ENCODE results near the gene HOXD3.

Gene HOXD3

GRCh38 chr2:176167398-176167797 is 10.3 kb downstream of the HOXD3 start:
- Mint-ChIP-seq H3K27ac (no peak overlapping the region), H3K9me3 (peaks cover 3% of the 10 kb centered on the region), H3K27me3 (ENCODE audit: low read depth) (peaks cover 80% of the 10 kb centered on the region), H3K36me3 (ENCODE audit: low read depth) (no peaks in the 10 kb centered on the region), H3K4me3 (no peak overlapping the region), H3K4me1 (ENCODE audit: low read depth) (no peaks in the 10 kb centered on the region)

- Mint-ChIP-seq H3K9me3 (peaks cover 1% of the 10 kb centered on the region), H3K4me3 (no peak overlapping the region), H3K4me1 (ENCODE audit: low read depth) (no peaks in the 10 kb centered on the region)
These were observed 12.1 kb downstream of the HOXD3 start for GRCh38 chr2:176169181-176169580.

GRCh38 chr2:176169711-176170110 is 12.6 kb downstream of the HOXD3 start:
- H3K27ac Mint-ChIP-seq: no peak overlapping the region
- H3K4me3 Mint-ChIP-seq: no peak overlapping the region
- H3K36me3 Mint-ChIP-seq (ENCODE audit: low read depth): peaks cover 3% of the 10 kb centered on the region
- peaks cover 81% of the 10 kb centered on the region for H3K27me3 Mint-ChIP-seq (ENCODE audit: low read depth)
- no peaks in the 10 kb centered on the region for H3K4me1 Mint-ChIP-seq (ENCODE audit: low read depth)
- H3K9me3 Mint-ChIP-seq: no peaks in the 10 kb centered on the region

More at GRCh38 chr2:176169181-176169580, 12.1 kb downstream of the HOXD3 start:
- Mint-ChIP-seq H3K27me3 (ENCODE audit: low read depth) (peaks cover 82% of the 10 kb centered on the region), H3K27ac (no peak overlapping the region), H3K36me3 (ENCODE audit: low read depth) (peaks cover 3% of the 10 kb centered on the region)

- no peaks in the 10 kb centered on the region for H3K9me3 Mint-ChIP-seq
- H3K27me3 Mint-ChIP-seq (ENCODE audit: low read depth): peaks cover 81% of the 10 kb centered on the region
- H3K4me3 Mint-ChIP-seq: no peak overlapping the region
- no peak overlapping the region for H3K27ac Mint-ChIP-seq
- no peaks in the 10 kb centered on the region for H3K4me1 Mint-ChIP-seq (ENCODE audit: low read depth)
- peaks cover 3% of the 10 kb centered on the region for H3K36me3 Mint-ChIP-seq (ENCODE audit: low read depth)
These were observed 13.6 kb downstream of the HOXD3 start for GRCh38 chr2:176170602-176171305.

GRCh38 chr2:176171351-176172006 is 14.4 kb downstream of the HOXD3 start:
- Mint-ChIP-seq H3K27me3 (ENCODE audit: low read depth) (peaks cover 81% of the 10 kb centered on the region), H3K36me3 (ENCODE audit: low read depth) (peaks cover 3% of the 10 kb centered on the region), H3K4me3 (no peak overlapping the region)

GRCh38 chr2:176172007-176172894 is 15.1 kb downstream of the HOXD3 start:
- Mint-ChIP-seq H3K27ac (peak overlapping the region; percentile 69), H3K4me1 (ENCODE audit: low read depth) (no peaks in the 10 kb centered on the region), H3K9me3 (no peaks in the 10 kb centered on the region), H3K4me3 (no peak overlapping the region), H3K27me3 (ENCODE audit: low read depth) (peaks cover 81% of the 10 kb centered on the region), H3K36me3 (ENCODE audit: low read depth) (peaks cover 3% of the 10 kb centered on the region)

More at GRCh38 chr2:176171351-176172006, 14.4 kb downstream of the HOXD3 start:
- no peak overlapping the region for H3K27ac Mint-ChIP-seq
- H3K9me3 Mint-ChIP-seq: no peaks in the 10 kb centered on the region
- no peaks in the 10 kb centered on the region for H3K4me1 Mint-ChIP-seq (ENCODE audit: low read depth)

GRCh38 chr2:176172895-176173566 is 15.9 kb downstream of the HOXD3 start:
- H3K27me3 Mint-ChIP-seq (ENCODE audit: low read depth): peaks cover 81% of the 10 kb centered on the region
- peak overlapping the region; percentile 69 for H3K27ac Mint-ChIP-seq
- no peaks in the 10 kb centered on the region for H3K4me1 Mint-ChIP-seq (ENCODE audit: low read depth)
- H3K36me3 Mint-ChIP-seq (ENCODE audit: low read depth): peaks cover 3% of the 10 kb centered on the region
- no peaks in the 10 kb centered on the region for H3K9me3 Mint-ChIP-seq
- no peak overlapping the region for H3K4me3 Mint-ChIP-seq

- Mint-ChIP-seq H3K27me3 (ENCODE audit: low read depth) (peaks cover 88% of the 10 kb centered on the region), H3K4me1 (ENCODE audit: low read depth) (no peaks in the 10 kb centered on the region), H3K4me3 (no peak overlapping the region), H3K9me3 (no peaks in the 10 kb centered on the region), H3K27ac (no peak overlapping the region), H3K36me3 (ENCODE audit: low read depth) (peaks cover 3% of the 10 kb centered on the region)
These were observed 16.7 kb downstream of the HOXD3 start for GRCh38 chr2:176173567-176174381.

GRCh38 chr2:176174382-176174823 is 17.3 kb downstream of the HOXD3 start:
- Mint-ChIP-seq H3K9me3 (no peaks in the 10 kb centered on the region), H3K36me3 (ENCODE audit: low read depth) (peaks cover 3% of the 10 kb centered on the region), H3K4me1 (ENCODE audit: low read depth) (no peaks in the 10 kb centered on the region), H3K4me3 (no peak overlapping the region), H3K27me3 (ENCODE audit: low read depth) (peaks cover 92% of the 10 kb centered on the region), H3K27ac (no peak overlapping the region)

- H3K4me3 Mint-ChIP-seq: no peak overlapping the region
- H3K4me1 Mint-ChIP-seq (ENCODE audit: low read depth): no peaks in the 10 kb centered on the region
- no peak overlapping the region for H3K27ac Mint-ChIP-seq
- peaks cover 3% of the 10 kb centered on the region for H3K36me3 Mint-ChIP-seq (ENCODE audit: low read depth)
- H3K27me3 Mint-ChIP-seq (ENCODE audit: low read depth): peaks cover 92% of the 10 kb centered on the region
- H3K9me3 Mint-ChIP-seq: no peaks in the 10 kb centered on the region
These were observed 18.0 kb downstream of the HOXD3 start for GRCh38 chr2:176174824-176175708.

GRCh38 chr2:176175709-176176607 is 18.9 kb downstream of the HOXD3 start:
- Mint-ChIP-seq H3K36me3 (ENCODE audit: low read depth) (peaks cover 3% of the 10 kb centered on the region), H3K27ac (no peak overlapping the region), H3K4me3 (no peak overlapping the region), H3K4me1 (ENCODE audit: low read depth) (no peaks in the 10 kb centered on the region), H3K27me3 (ENCODE audit: low read depth) (peaks cover 93% of the 10 kb centered on the region), H3K9me3 (no peaks in the 10 kb centered on the region)

- Mint-ChIP-seq H3K4me3 (peak overlapping the region; percentile 38), H3K36me3 (ENCODE audit: low read depth) (peaks cover 2% of the 10 kb centered on the region), H3K4me1 (ENCODE audit: low read depth) (no peaks in the 10 kb centered on the region)
These were observed 20.5 kb downstream of the HOXD3 start for GRCh38 chr2:176177580-176178037.

More at GRCh38 chr2:176177580-176178037, 20.5 kb downstream of the HOXD3 start:
- H3K27me3 Mint-ChIP-seq (ENCODE audit: low read depth): peaks cover 93% of the 10 kb centered on the region
- no peaks in the 10 kb centered on the region for H3K9me3 Mint-ChIP-seq
- H3K27ac Mint-ChIP-seq: no peak overlapping the region
